PC-3 (cell line): Measurements from ENCODE around the gene NPAS2.

Experiments
- EZH2 ChIP-seq: fragments of 300-600 bp; sonication (generic); IDR thresholded peaks from one replicate; pipeline ENCODE4 v1.6.1; 2017; ENCODE audit warnings: antibody characterized with exemption, mild to moderate bottlenecking, low read length; ENCODE audit not compliant: unreplicated experiment
- EZH2phosphoT487 ChIP-seq: fragments of 300-600 bp; sonication (generic); IDR thresholded peaks from 2 replicates; pipeline ENCODE4 v1.6.1; 2018; ENCODE audit warnings: mild to moderate bottlenecking, antibody characterized with exemption, low read length, borderline replicate concordance
- TF ChIP-seq, protein P1 (sequence below): fragments of 300-600 bp; sonication (generic); conservative IDR thresholded peaks from 2 replicates; pipeline ENCODE4 v1.5.1; 2017; ENCODE audit warnings: antibody characterized with exemption, low read depth, mild to moderate bottlenecking, low read length

DNA sequence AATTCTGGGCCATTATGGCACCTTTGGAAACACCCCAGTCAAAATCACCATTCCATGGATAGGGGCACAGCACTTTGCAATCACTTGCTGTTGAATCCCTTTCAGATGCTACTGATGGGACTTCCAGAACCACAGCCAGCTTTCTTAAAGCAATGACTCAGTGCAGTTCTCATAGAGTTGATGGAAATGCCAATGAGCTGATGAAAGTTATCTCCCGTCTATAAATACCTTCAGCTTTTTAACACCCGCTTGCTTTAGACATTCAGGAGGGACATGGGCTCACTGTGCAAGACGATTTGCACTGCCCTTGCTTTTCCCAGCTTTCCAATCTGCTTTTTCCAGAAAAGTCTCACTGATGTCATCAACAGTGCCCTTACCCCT is 115.4 kb downstream of the NPAS2 start:
- no peak for TF ChIP-seq EZH2phosphoT487
- TF ChIP-seq, protein P1, sequence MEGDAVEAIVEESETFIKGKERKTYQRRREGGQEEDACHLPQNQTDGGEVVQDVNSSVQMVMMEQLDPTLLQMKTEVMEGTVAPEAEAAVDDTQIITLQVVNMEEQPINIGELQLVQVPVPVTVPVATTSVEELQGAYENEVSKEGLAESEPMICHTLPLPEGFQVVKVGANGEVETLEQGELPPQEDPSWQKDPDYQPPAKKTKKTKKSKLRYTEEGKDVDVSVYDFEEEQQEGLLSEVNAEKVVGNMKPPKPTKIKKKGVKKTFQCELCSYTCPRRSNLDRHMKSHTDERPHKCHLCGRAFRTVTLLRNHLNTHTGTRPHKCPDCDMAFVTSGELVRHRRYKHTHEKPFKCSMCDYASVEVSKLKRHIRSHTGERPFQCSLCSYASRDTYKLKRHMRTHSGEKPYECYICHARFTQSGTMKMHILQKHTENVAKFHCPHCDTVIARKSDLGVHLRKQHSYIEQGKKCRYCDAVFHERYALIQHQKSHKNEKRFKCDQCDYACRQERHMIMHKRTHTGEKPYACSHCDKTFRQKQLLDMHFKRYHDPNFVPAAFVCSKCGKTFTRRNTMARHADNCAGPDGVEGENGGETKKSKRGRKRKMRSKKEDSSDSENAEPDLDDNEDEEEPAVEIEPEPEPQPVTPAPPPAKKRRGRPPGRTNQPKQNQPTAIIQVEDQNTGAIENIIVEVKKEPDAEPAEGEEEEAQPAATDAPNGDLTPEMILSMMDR: no peak
- no peak for TF ChIP-seq EZH2
